H1 (cell line): Measurements from ENCODE around the gene CCDC18. TPM values are rescaled to one million over a fixed set of nuclear protein-coding genes. Genes with fewer than 3 reads are reported as not detected.

Experiments
- CTCF ChIA-PET: fragments of 300-600 bp; sonication (Branson Sonifier 250); formaldehyde crosslinking; loops from one replicate; lab custom pipeline; 2021; ENCODE audit not compliant: partially characterized antibody; lab: Charles Lee
- POLR2A ChIA-PET: fragments of 300-600 bp; sonication (Branson Sonifier 250); formaldehyde crosslinking; loops from one replicate; lab custom pipeline; 2021; ENCODE audit warnings: inconsistent platforms; ENCODE audit not compliant: partially characterized antibody; lab: Charles Lee
- DNase-seq, 2 experiments: peaks; one replicate each; pipeline versions ENCODE4 v3.0.0 to v3.0.0-alpha.2; 2010 to 2022; ENCODE audit warnings: low spot score in 2 of 2, low read depth in 1 of 2, mixed read lengths in 1 of 2
- FAIRE-seq: peaks from 2 replicates; lab custom pipeline; 2011; peaks lifted over from hg19 to GRCh38; lab: Jason Lieb, UNC
- H2AFZ ChIP-seq: 2 replicates; pipeline ENCODE4 v1.8.1; 2012; ENCODE audit warnings: low read length, inconsistent platforms
- H2AK5ac ChIP-seq: 2 replicates; pipeline ENCODE4 v1.6.1; 2013; ENCODE audit warnings: low read depth, low read length
- H2BK120ac ChIP-seq: replicated peaks from 2 replicates; pipeline ENCODE3; 2013; ENCODE audit warnings: low read depth, low read length, inconsistent platforms
- H2BK12ac ChIP-seq: 2 replicates; pipeline ENCODE4 v1.6.1; 2013; ENCODE audit warnings: low read depth, low read length
- H2BK15ac ChIP-seq: 2 replicates; pipeline ENCODE4 v1.6.1; 2013; ENCODE audit warnings: low read length
- H2BK20ac ChIP-seq: 2 replicates; pipeline ENCODE4 v1.6.1; 2013; ENCODE audit warnings: low read length
- H2BK5ac ChIP-seq: 2 replicates; pipeline ENCODE4 v1.6.1; 2013; ENCODE audit warnings: low read depth, low read length
- H3K14ac ChIP-seq: 2 replicates; pipeline ENCODE4 v1.6.1; 2013; ENCODE audit warnings: inconsistent platforms; ENCODE audit not compliant: insufficient read length
- H3K18ac ChIP-seq: 2 replicates; pipeline ENCODE4 v1.6.1; 2013; ENCODE audit warnings: low read length; ENCODE audit errors: extremely low read depth
- H3K23ac ChIP-seq: 2 replicates; pipeline ENCODE4 v1.6.1; 2013; ENCODE audit warnings: inconsistent platforms; ENCODE audit not compliant: insufficient read length
- H3K23me2 ChIP-seq: 2 replicates; pipeline ENCODE4 v1.6.1; 2013; ENCODE audit warnings: low read depth, low read length
- H3K27ac ChIP-seq: 2 replicates; pipeline ENCODE4 v1.6.1; 2011; ENCODE audit warnings: low read depth, low read length, inconsistent platforms
- H3K27me3 ChIP-seq, 4 experiments: replicated peaks in 1 of 4; 1 replicate in 1 of 4; 2 replicates in 3 of 4; pipeline versions ENCODE4 v1.6.1 to v1.8.1; 2011 to 2013; ENCODE audit warnings: low read length in 3 of 4, mild to moderate bottlenecking in 3 of 4, inconsistent platforms in 2 of 4, mixed read lengths in 2 of 4, moderate library complexity in 1 of 4; ENCODE audit not compliant: control insufficient read depth in 3 of 4, insufficient read depth in 3 of 4; ENCODE audit errors: extremely low read depth in 1 of 4
- H3K36me3 ChIP-seq, 4 experiments: 2 replicates each; pipeline versions ENCODE4 v1.6.1 to v1.8.1; 2011 to 2013; ENCODE audit warnings: mild to moderate bottlenecking in 4 of 4, low read length in 3 of 4, moderate library complexity in 2 of 4, control low read depth in 1 of 4, inconsistent platforms in 1 of 4; ENCODE audit not compliant: insufficient read depth in 4 of 4, control insufficient read depth in 2 of 4
- H3K4ac ChIP-seq: replicated peaks from 2 replicates; pipeline ENCODE3; 2013; ENCODE audit warnings: low read length, low read depth, mixed read lengths, inconsistent platforms; ENCODE audit not compliant: insufficient read length
- H3K4me1 ChIP-seq, 4 experiments: replicated peaks in 1 of 4; 1 replicate in 1 of 4; 2 replicates in 3 of 4; pipeline versions ENCODE4 v1.6.1 to v1.8.1; 2011 to 2013; ENCODE audit warnings: low read length in 3 of 4, inconsistent platforms in 2 of 4, mixed read lengths in 1 of 4; ENCODE audit not compliant: insufficient read depth in 4 of 4, control insufficient read depth in 3 of 4
- H3K4me2 ChIP-seq, 2 experiments: 2 replicates each; pipeline versions ENCODE4 v1.6.1 to v1.8.1; 2011 to 2013; ENCODE audit warnings: low read depth in 2 of 2, low read length in 2 of 2, control low read depth in 1 of 2, inconsistent platforms in 1 of 2, mild to moderate bottlenecking in 1 of 2; ENCODE audit not compliant: insufficient read depth in 1 of 2
- H3K4me3 ChIP-seq, 4 experiments: fragments of 200-600, 300-600 bp in 1 of 4; sonication (generic), shearing (Covaris generic), sonication (Bioruptor Twin) in 1 of 4; 2 replicates each; pipeline versions ENCODE4 v1.5.1 to v1.8.1; 2011 to 2016; ENCODE audit warnings: low read length in 4 of 4, low read depth in 3 of 4, control low read depth in 2 of 4, inconsistent platforms in 2 of 4, mild to moderate bottlenecking in 2 of 4, mixed read lengths in 1 of 4, moderate library complexity in 1 of 4; ENCODE audit not compliant: insufficient read depth in 2 of 4; ENCODE audit errors: extremely low read depth in 1 of 4
- H3K56ac ChIP-seq: replicated peaks from 2 replicates; pipeline ENCODE3; 2013; ENCODE audit warnings: low read depth, mild to moderate bottlenecking, mixed read lengths, low read length, inconsistent platforms; ENCODE audit not compliant: insufficient read length
- H3K79me1 ChIP-seq: 2 replicates; pipeline ENCODE4 v1.6.1; 2013; ENCODE audit warnings: low read depth, low read length, control low read depth
- H3K79me2 ChIP-seq, 2 experiments: 2 replicates each; pipeline versions ENCODE4 v1.6.1 to v1.8.1; 2012 to 2013; ENCODE audit warnings: low read length in 2 of 2, mild to moderate bottlenecking in 2 of 2, inconsistent platforms in 1 of 2; ENCODE audit not compliant: insufficient read depth in 2 of 2, control insufficient read depth in 1 of 2
- H3K9ac ChIP-seq, 4 experiments: replicated peaks in 1 of 4; 1 replicate in 1 of 4; 2 replicates in 3 of 4; pipeline versions ENCODE4 v1.6.1 to v1.8.1; 2011 to 2013; ENCODE audit warnings: low read depth in 3 of 4, low read length in 3 of 4, control low read depth in 2 of 4, mild to moderate bottlenecking in 2 of 4, moderate library complexity in 2 of 4, inconsistent platforms in 1 of 4; ENCODE audit errors: extremely low read depth in 1 of 4
- H3K9me3 ChIP-seq, 2 experiments: 2 replicates each; pipeline versions ENCODE4 v1.6.1 to v1.8.1; 2012 to 2013; ENCODE audit warnings: mild to moderate bottlenecking in 2 of 2, moderate library complexity in 2 of 2, control low read depth in 1 of 2, inconsistent platforms in 1 of 2, low read depth in 1 of 2, low read length in 1 of 2, mixed read lengths in 1 of 2; ENCODE audit not compliant: insufficient read depth in 2 of 2
- H4K20me1 ChIP-seq, 2 experiments: replicated peaks in 1 of 2; 2 replicates each; pipeline versions ENCODE3 to v1.8.1; 2011 to 2013; ENCODE audit warnings: inconsistent platforms in 2 of 2, low read length in 2 of 2, mild to moderate bottlenecking in 1 of 2; ENCODE audit not compliant: insufficient read depth in 2 of 2, control insufficient read depth in 1 of 2
- H4K5ac ChIP-seq: 2 replicates; pipeline ENCODE4 v1.6.1; 2013; ENCODE audit warnings: low read length, low read depth, mixed read lengths, inconsistent platforms; ENCODE audit not compliant: insufficient read length
- H4K8ac ChIP-seq: 2 replicates; pipeline ENCODE4 v1.8.0; 2013; ENCODE audit warnings: mild to moderate bottlenecking, moderate library complexity, low read length, inconsistent platforms; ENCODE audit not compliant: insufficient read depth; ENCODE audit errors: extremely low read depth
- H4K91ac ChIP-seq: replicated peaks from 2 replicates; pipeline ENCODE3; 2013; ENCODE audit warnings: low read length, mixed read lengths, inconsistent platforms; ENCODE audit not compliant: insufficient read length
- ASH2L ChIP-seq: fragments of 200-600, 300-600 bp; sonication (generic); IDR thresholded peaks from one replicate; pipeline ENCODE4 v1.7.1; 2017; ENCODE audit warnings: low read length
- CHD2 ChIP-seq: IDR thresholded peaks from 2 replicates; pipeline ENCODE4 v1.6.1; 2012; ENCODE audit warnings: low read length, improper control_type of control experiment
- CREB1 ChIP-seq: IDR thresholded peaks from 2 replicates; pipeline ENCODE4 v1.6.1; 2012; ENCODE audit warnings: inconsistent platforms
- CTBP2 ChIP-seq: IDR thresholded peaks from 2 replicates; pipeline ENCODE4 v1.7.0; 2011; ENCODE audit warnings: borderline replicate concordance, mild to moderate bottlenecking, moderate library complexity, mixed read lengths, low read length; ENCODE audit not compliant: insufficient read depth, insufficient read length
- HDAC6 ChIP-seq: IDR thresholded peaks from one replicate; pipeline ENCODE4 v1.7.1; 2012; ENCODE audit warnings: low read depth, mild to moderate bottlenecking, inconsistent platforms, low read length, moderate library complexity
- POLR2A ChIP-seq, 2 experiments: IDR thresholded peaks; 1 replicate in 1 of 2; 2 replicates in 1 of 2; pipeline ENCODE4 v1.6.1; 2011; ENCODE audit warnings: low read depth in 2 of 2, low read length in 2 of 2, mild to moderate bottlenecking in 2 of 2; ENCODE audit errors: control extremely low read depth in 1 of 2
- RBBP5 ChIP-seq: IDR thresholded peaks from 2 replicates; pipeline ENCODE4 v1.7.1; 2012; ENCODE audit warnings: low read depth, mild to moderate bottlenecking, inconsistent platforms, low read length, moderate library complexity, borderline replicate concordance
- SIN3A ChIP-seq, 2 experiments: IDR thresholded peaks in 1 of 2; conservative IDR thresholded peaks in 1 of 2; 2 replicates each; pipeline ENCODE4 v1.6.1; 2011 to 2012; ENCODE audit warnings: low read length in 2 of 2, improper control_type of control experiment in 1 of 2, low read depth in 1 of 2, mild to moderate bottlenecking in 1 of 2
- SIX5 ChIP-seq: IDR thresholded peaks from 2 replicates; pipeline ENCODE4 v1.6.1; 2011; ENCODE audit warnings: mild to moderate bottlenecking, low read depth, low read length
- WGBS, 2 experiments: shearing (Covaris generic) in 1 of 2; methylation state at CpG; one replicate each; pipeline versions ENCODE4 v1.1.6 to v1.1.7; 2013 to 2015; ENCODE audit warnings: low lambda C conversion rate in 2 of 2, mixed read lengths in 2 of 2, inconsistent platforms in 1 of 2, low coverage in 1 of 2, missing lambda C conversion rate in 1 of 2; ENCODE audit not compliant: insufficient replicate concordance in 2 of 2, insufficient coverage in 1 of 2, insufficient read length in 1 of 2; ENCODE audit errors: extremely low coverage in 1 of 2, missing lambda C conversion rate in 1 of 2; 5-methylcytosine and 5-hydroxymethylcytosine counted together
- polyA plus RNA-seq, 7 experiments: library from polyadenylated mRNA; depleted of rRNA in 3 of 7; stranded (reverse) in 5 of 7; unstranded in 2 of 7; fragments of >200 nt in 5 of 7; fragments of 200-250 nt in 2 of 7; gene quantifications; 1 replicate in 5 of 7; 2 replicates in 1 of 7; 4 replicates in 1 of 7; pipeline versions ENCODE4 v1.2.1 to v1.2.3, GENCODE V29; 2011 to 2013; ENCODE audit warnings: missing spikeins in 2 of 7, mixed read lengths in 2 of 7
- total RNA-seq: library from RNA; stranded (reverse); fragmentation: NEBNext Ultra II Directional; extraction: Animal tissue kit (Norgen Biotek cat#: 25700); gene quantifications from 2 replicates; pipeline ENCODE4 v1.2.1, GENCODE V29; 2021
- TF ChIP-seq, protein P1 (sequence below), 3 experiments: IDR thresholded peaks; 1 replicate in 2 of 3; 2 replicates in 1 of 3; pipeline versions ENCODE4 v1.5.1 to v1.6.1; 2011; ENCODE audit warnings: low read length in 3 of 3, mild to moderate bottlenecking in 3 of 3, inconsistent platforms in 2 of 3, low read depth in 1 of 3, moderate library complexity in 1 of 3; ENCODE audit not compliant: insufficient read depth in 1 of 3; ENCODE audit errors: control extremely low read depth in 1 of 3
- TF ChIP-seq, protein P2 (sequence below): IDR thresholded peaks from 2 replicates; pipeline ENCODE4 v1.6.1; 2011; ENCODE audit warnings: low read length, improper control_type of control experiment

The CCDC18 gene
- total and polyA plus RNA-seq, 2 of the 8 experiments (the other 6 are each of a cell fraction or from before 2014, with no cell fraction given) = 3.0 to 21.2 TPM

DNA sequence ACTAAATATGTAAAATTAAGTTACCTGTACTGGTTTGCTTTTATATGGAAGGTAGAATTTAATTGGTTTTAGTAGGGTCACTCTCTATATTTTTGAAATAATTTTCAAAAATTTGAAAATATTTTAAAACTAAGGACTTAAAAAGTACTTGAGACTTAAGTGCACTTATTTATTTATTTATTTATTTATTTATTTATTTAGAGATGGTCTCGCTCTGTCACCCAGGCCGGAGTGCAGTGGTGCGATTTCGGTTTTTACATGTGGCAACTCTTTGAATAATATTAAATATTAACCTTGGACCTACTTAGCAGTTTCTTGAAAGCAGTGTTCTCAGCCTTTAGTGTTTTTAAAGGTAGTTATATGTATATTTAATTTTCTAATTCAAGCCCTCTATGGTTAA lies 36.8 kb upstream of the CCDC18 start:
- no peak overlapping the region for H3K23ac ChIP-seq
- no peaks in the 10 kb centered on the region for H4K20me1 ChIP-seq
- no peak overlapping the region for H3K4me3 ChIP-seq
- DNase-seq = no peak
- H3K79me2 ChIP-seq = peaks cover 0 to 12% of the 10 kb centered on the region in 2 experiments; a peak in 2 of 4 replicates
- no peak overlapping the region for H2AK5ac ChIP-seq
- no peak overlapping the region for H3K4ac ChIP-seq
- no peaks in the 10 kb centered on the region; the same call in 1 of the 2 replicates for H3K79me1 ChIP-seq
- H3K23me2 ChIP-seq = no peaks in the 10 kb centered on the region
- no peak overlapping the region for H3K9ac ChIP-seq
- H3K27me3 ChIP-seq = no peaks in the 10 kb centered on the region
- no peak overlapping the region for H3K14ac ChIP-seq
- CTCF ChIA-PET = no interaction called here
- H2BK120ac ChIP-seq = no peak overlapping the region
- H3K18ac ChIP-seq = no peak overlapping the region
- H3K4me1 ChIP-seq = no peaks in the 10 kb centered on the region
- no peaks in the 10 kb centered on the region for H3K9me3 ChIP-seq
- H4K5ac ChIP-seq = no peak overlapping the region
- H3K27ac ChIP-seq = no peak overlapping the region
- no peak for FAIRE-seq
- POLR2A ChIA-PET = interaction anchor here (1.3 to 1.9 kb wide), 3 partner anchors 12 to 34 kb away, joined by 3 to 5 read pairs (median 4); no protein-coding TSS in a partner anchor
- H2BK5ac ChIP-seq = no peak overlapping the region
- H3K4me2 ChIP-seq = no peak overlapping the region
- no peak overlapping the region for H4K8ac ChIP-seq
- peaks cover 0 to 38% (median 7%) of the 10 kb centered on the region in 4 experiments; a peak in 5 of 8 replicates for H3K36me3 ChIP-seq
- no peak overlapping the region for H2BK20ac ChIP-seq
- 97% methylated on average over 4 of the region's 4 CpGs; no CpG with 5 or more reads in 1 of the 2 experiments for WGBS, 2 experiments
- no peak overlapping the region for H4K91ac ChIP-seq
- no peak overlapping the region for H2AFZ ChIP-seq
- H2BK15ac ChIP-seq = no peak overlapping the region
- H2BK12ac ChIP-seq = no peak overlapping the region
- H3K56ac ChIP-seq = no peak overlapping the region
- TF ChIP-seq ASH2L (no peak), SIN3A (conservative IDR thresholded peaks at IDR 0.05 in 1 of 2, IDR thresholded peaks at IDR 0.05 in 1 of 2; ENCODE audit: low read depth in 1 of 2, low read length in 2 of 2) (no peak), SIX5 (no peak), CHD2 (no peak), CTBP2 (no peak), POLR2A (IDR thresholded peaks at IDR 0.05; ENCODE audit: control extremely low read depth in 1 of 2, low read depth in 2 of 2, low read length in 2 of 2) (no peak), CREB1 (no peak), HDAC6 (no peak), RBBP5 (no peak)
- TF ChIP-seq, protein P1, sequence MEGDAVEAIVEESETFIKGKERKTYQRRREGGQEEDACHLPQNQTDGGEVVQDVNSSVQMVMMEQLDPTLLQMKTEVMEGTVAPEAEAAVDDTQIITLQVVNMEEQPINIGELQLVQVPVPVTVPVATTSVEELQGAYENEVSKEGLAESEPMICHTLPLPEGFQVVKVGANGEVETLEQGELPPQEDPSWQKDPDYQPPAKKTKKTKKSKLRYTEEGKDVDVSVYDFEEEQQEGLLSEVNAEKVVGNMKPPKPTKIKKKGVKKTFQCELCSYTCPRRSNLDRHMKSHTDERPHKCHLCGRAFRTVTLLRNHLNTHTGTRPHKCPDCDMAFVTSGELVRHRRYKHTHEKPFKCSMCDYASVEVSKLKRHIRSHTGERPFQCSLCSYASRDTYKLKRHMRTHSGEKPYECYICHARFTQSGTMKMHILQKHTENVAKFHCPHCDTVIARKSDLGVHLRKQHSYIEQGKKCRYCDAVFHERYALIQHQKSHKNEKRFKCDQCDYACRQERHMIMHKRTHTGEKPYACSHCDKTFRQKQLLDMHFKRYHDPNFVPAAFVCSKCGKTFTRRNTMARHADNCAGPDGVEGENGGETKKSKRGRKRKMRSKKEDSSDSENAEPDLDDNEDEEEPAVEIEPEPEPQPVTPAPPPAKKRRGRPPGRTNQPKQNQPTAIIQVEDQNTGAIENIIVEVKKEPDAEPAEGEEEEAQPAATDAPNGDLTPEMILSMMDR (IDR thresholded peaks at IDR 0.05; ENCODE audit: control extremely low read depth in 1 of 3, insufficient read depth in 1 of 3, low read depth in 1 of 3, low read length in 3 of 3) = no peak
- TF ChIP-seq, protein P2, sequence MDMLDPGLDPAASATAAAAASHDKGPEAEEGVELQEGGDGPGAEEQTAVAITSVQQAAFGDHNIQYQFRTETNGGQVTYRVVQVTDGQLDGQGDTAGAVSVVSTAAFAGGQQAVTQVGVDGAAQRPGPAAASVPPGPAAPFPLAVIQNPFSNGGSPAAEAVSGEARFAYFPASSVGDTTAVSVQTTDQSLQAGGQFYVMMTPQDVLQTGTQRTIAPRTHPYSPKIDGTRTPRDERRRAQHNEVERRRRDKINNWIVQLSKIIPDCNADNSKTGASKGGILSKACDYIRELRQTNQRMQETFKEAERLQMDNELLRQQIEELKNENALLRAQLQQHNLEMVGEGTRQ = no peak
